ENCODE measurements around the gene ACTL8.
"Not testable (repeated sequence)": the region's sequence is repeated elsewhere in the genome, so short reads cannot be mapped to it uniquely, and the experiment has no call there.

ACTL8 gene

GRCh38 chr1:17735793-17736192, 19.3 kb upstream of the ACTL8 start:
- DNase-seq, result no peak

DNA sequence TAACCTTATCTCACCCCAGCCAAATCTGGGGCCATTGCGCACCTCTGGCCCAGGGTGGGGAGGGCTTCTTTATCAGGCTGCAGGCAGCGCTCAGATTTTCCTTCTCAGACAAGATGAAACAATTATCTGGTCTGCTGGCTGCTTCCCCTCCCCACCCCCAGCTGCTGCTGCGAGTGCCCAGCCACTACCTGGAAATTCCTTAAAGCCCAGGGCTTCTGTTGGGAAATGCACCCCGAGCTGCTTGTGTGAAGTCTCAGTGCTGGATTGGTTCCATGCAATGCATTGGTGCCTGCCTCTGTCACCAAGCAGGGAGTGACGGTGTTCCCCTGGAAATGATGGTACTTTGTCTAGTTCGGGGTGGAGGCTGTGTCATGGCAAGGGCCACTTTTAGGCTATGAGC, 18.5 kb upstream of the ACTL8 start:
- no peak for DNase-seq

GRCh38 chr1:17739050-17739449, 16.1 kb upstream of the ACTL8 start:
- DNase-seq, result no peak

DNA sequence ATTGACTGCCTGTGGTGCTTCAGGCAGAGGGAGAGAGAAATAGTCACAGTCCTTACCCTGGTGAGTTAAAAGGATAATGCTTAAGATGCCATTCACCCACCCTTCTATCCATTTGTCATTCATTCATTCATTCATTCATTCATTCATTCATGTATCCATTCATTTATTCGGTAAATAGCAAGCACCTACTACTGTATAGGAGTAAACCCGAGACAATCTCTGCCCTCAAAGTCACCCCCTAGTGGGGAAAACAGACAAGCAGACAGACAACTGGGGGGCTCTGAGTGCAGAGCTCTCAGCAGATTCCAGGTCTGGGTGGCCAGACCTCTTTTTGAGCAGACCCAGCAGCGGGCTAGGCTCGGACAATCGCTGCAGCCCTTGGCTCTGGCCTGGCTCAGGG, 14.1 kb upstream of the ACTL8 start:
- no peak for DNase-seq

GRCh38 chr1:17742583-17742982, 12.6 kb upstream of the ACTL8 start:
- peak; percentile 38 for DNase-seq

GRCh38 chr1:17743008-17743647, 12.0 kb upstream of the ACTL8 start:
- DNase-seq, result no peak

GRCh38 chr1:17743925-17744324, 11.2 kb upstream of the ACTL8 start:
- DNase-seq, result no peak

- no peak for DNase-seq
Observed at GRCh38 chr1:17744666-17745478, 10.3 kb upstream of the ACTL8 start.

DNA sequence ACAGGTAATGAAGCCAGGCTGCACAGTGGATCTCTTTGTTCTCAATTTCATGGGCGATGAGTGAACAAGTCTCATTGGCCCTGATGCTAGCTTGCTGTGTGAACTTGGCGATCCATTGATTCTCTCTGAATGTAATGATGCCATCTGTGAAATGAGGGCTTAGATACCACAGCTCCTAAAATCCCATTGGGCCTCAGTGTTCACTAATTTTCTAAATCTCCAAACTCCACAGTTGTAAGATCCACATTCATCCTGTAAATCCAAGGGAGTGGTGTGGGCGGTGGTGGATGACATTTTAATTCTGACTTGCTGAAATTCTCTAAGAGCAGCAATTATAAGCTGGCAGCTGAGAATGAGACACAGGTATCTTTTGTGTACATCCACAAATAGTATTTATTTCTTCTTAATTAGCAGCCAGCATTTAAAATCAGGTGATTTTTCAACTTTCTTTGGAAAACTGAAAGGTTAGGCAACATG, 9.6 kb upstream of the ACTL8 start:
- DNase-seq, result no peak

GRCh38 chr1:17746281-17746680, 8.9 kb upstream of the ACTL8 start:
- not testable (repeated sequence) for DNase-seq

- no peak for DNase-seq
Observed at GRCh38 chr1:17746920-17747319, 8.2 kb upstream of the ACTL8 start.

GRCh38 chr1:17750333-17750732, 4.8 kb upstream of the ACTL8 start:
- DNase-seq, result no peak

DNA sequence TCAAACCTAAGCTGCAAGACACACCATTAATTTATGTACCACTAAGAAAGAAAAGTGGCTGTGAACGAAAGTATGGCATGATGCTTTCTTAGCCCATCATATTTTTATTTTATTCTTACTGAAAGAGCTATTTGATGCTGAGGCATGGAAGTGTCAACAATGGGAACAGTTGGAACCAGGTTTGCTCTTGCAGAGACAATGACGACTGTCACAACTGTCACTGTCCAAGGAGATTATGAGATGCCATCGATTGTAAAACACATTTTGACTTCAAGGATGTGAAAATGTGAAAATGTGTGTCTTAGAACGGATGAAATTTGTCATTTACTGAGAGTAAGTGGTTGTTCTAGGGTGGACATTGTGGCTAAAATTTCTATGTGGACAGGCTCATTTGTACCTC, 2.8 kb upstream of the ACTL8 start:
- no peak for DNase-seq

GRCh38 chr1:17757426-17757825, 2.3 kb downstream of the ACTL8 start:
- no peak for DNase-seq

DNA sequence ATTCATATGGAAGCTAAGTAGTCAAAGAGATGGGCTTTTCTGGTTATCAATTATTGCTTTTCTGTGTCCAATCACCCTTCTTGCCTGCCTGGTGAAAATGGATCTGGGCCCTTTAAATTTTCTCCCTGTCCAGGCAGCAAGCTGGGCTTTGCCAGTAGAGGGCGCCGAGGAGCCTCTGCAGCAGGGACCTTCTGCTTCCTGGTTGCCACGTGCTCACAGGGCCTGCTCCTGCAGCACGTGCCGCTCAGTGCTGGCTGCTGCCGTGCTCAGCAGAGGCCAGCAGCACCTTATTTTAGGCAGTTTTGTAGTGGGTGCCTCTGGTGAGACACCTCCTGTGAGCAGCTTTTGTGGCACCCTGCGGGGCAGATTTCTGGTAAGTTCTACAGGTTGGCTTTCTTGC, 4.0 kb downstream of the ACTL8 start:
- no peak for DNase-seq

DNA sequence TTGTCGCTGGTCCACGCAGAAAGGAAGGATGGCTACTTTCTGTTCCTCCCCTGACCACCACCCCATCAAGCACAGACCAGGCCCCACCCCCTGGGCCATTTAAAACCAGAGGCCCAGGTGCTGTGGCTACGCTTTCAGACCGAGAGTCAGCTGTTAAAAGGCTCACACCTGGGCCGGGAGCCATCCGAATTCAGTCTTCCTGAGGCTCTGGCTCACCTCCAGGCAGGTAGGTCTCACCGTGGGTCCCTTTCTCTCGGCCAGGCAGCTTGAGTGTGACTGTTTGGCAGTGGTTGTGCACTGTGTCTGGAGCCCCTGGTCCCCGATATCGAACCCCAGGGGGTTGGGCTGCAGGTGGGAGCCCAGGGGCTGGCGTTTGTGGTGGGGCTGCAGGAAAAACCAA, 7.2 kb downstream of the ACTL8 start:
- DNase-seq, result no peak

DNA sequence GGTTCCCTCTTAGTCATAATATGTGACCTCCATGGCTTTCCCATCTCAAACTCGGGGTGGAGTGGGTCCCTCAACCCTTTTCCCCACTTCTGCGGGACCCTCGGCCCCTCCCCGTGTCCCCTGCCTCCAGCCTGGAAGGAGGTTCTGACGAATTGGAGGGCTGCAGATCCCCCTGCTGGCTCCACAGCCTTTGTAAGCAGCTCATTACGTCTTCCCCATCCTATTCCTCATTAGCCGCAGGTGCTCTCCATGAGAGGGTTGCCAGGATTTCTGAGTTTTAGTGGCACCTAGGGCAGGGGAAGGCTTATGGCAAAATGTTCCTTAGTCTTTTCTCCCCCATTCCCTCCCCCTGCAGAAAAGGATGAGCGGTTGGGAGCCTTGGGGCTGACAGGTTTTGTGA, 8.3 kb downstream of the ACTL8 start:
- no peak for DNase-seq

- no peak for DNase-seq
Observed at GRCh38 chr1:17763995-17764394, 8.9 kb downstream of the ACTL8 start.

DNA sequence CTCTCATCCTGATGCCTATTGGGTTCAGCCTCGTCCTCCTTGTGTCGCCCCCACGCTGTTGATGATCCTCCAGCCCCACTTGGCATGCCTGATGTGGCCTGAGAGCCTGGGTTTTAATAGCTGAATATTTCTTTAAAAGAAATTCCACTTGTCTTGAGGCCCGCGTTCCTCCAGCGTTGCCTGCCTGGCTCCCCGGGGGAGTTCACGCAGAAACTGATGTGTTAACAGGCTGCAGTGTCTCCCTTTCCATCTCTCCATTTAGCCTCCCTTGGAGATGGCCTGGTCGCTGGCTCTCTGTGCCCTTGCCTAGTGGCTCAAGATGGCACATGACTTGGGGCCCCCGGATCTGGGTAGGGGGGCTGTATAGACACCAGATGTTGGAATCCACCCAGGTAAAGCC, 9.5 kb downstream of the ACTL8 start:
- DNase-seq, result no peak

GRCh38 chr1:17765444-17766411, 10.6 kb downstream of the ACTL8 start:
- no peak for DNase-seq

GRCh38 chr1:17768651-17769241, 13.6 kb downstream of the ACTL8 start:
- DNase-seq, result no peak

DNA sequence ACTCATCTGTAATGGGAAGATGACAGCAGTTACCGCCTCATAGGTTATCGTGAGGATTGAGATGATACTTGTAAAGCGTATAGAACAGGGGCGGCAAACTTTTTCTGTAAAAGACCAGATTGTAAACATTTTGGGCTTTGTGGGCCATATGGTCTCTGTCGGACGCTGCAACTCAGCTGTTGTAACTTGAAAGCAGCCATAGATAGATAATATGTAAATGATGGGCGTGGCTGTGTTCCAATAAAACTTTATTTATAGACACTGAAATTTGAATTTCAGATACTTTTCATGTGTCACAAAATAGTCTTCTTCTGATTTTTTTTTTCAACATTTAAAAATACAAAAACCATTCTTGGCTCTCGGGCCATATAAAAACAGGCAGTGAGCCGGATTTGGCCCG, 15.8 kb downstream of the ACTL8 start:
- no peak for DNase-seq
